ENCODE measurements around the gene THSD4.

DNA sequence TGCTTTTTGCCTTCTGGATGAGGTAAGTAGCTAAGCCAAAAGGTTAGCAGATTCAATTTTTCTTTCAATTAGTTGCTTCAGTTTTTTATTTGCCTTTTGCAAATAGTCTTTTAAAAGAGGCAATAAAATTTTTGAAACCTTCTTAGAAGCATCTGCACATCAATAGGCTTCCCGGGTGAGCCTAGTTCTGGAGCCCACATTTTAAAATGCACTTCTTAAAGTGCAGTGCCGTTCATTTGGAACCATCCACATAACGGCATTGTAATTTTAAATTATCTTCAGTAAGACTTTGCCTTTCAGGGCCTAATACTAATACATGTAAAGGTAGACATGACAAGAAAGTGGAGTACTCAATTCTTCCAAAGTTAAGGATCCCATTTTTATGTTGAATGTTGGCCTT is 269.2 kb downstream of the THSD4 start:
- TF ChIP-seq, protein P1, sequence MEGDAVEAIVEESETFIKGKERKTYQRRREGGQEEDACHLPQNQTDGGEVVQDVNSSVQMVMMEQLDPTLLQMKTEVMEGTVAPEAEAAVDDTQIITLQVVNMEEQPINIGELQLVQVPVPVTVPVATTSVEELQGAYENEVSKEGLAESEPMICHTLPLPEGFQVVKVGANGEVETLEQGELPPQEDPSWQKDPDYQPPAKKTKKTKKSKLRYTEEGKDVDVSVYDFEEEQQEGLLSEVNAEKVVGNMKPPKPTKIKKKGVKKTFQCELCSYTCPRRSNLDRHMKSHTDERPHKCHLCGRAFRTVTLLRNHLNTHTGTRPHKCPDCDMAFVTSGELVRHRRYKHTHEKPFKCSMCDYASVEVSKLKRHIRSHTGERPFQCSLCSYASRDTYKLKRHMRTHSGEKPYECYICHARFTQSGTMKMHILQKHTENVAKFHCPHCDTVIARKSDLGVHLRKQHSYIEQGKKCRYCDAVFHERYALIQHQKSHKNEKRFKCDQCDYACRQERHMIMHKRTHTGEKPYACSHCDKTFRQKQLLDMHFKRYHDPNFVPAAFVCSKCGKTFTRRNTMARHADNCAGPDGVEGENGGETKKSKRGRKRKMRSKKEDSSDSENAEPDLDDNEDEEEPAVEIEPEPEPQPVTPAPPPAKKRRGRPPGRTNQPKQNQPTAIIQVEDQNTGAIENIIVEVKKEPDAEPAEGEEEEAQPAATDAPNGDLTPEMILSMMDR (IDR thresholded peaks at IDR 0.05; ENCODE audit: insufficient read depth, low read depth, low read length): no peak
- no peak for TF ChIP-seq EZH2 (IDR thresholded peaks at IDR 0.05; ENCODE audit: insufficient read depth, low read length)
